Endothelial cell of umbilical vein (primary cell): ENCODE measurements around the gene CHST15. TPM values are rescaled to one million over a fixed set of nuclear protein-coding genes. Genes with fewer than 3 reads are reported as not detected.

ENCODE experiments used
- BruUV-seq: library from RNA; stranded (reverse); fragments of 400-500 nt; replicated peaks from 2 replicates; lab custom pipeline; 2021; lab: Mats Ljungman, UMichigan
- CTCF ChIA-PET: fragments of 300-600, 350-600 bp; sonication (Branson Sonifier 250); formaldehyde crosslinking; loops from one replicate; lab custom pipeline; 2021; ENCODE audit warnings: antibody characterized with exemption, inconsistent platforms; lab: Charles Lee
- POLR2A ChIA-PET: fragments of 300-600, 350-600 bp; sonication (Branson Sonifier 250); formaldehyde crosslinking; loops from one replicate; lab custom pipeline; 2021; ENCODE audit warnings: antibody characterized with exemption, inconsistent platforms; lab: Charles Lee
- DNase-seq: peaks from one replicate; pipeline ENCODE4 v3.0.0-alpha.2; 2011; ENCODE audit warnings: low read depth, low spot score
- FAIRE-seq: peaks from 2 replicates; lab custom pipeline; 2011; peaks lifted over from hg19 to GRCh38; lab: Jason Lieb, UNC
- H2AFZ ChIP-seq: 2 replicates; pipeline ENCODE4 v1.6.0; 2012; ENCODE audit warnings: low read depth, low read length, control low read depth, inconsistent platforms
- H3K27ac ChIP-seq: 2 replicates; pipeline ENCODE4 v1.5.1; 2011; ENCODE audit warnings: low read depth, mild to moderate bottlenecking, control low read depth, low read length, moderate library complexity; ENCODE audit not compliant: insufficient read depth
- H3K27me3 ChIP-seq, 2 experiments: 2 replicates each; pipeline versions ENCODE4 v1.6.0 to v1.6.1; 2011; ENCODE audit warnings: low read length in 2 of 2, mixed read lengths in 1 of 2; ENCODE audit not compliant: control insufficient read depth in 2 of 2, insufficient read depth in 2 of 2
- H3K36me3 ChIP-seq, 2 experiments: 2 replicates in 1 of 2; 3 replicates in 1 of 2; pipeline ENCODE4 v1.5.1; 2011; ENCODE audit warnings: low read length in 2 of 2, mild to moderate bottlenecking in 1 of 2, moderate library complexity in 1 of 2; ENCODE audit not compliant: control insufficient read depth in 2 of 2, insufficient read depth in 2 of 2; ENCODE audit errors: extremely low read depth in 1 of 2
- H3K4me1 ChIP-seq: 3 replicates; pipeline ENCODE4 v1.5.1; 2011; ENCODE audit warnings: mild to moderate bottlenecking, low read length; ENCODE audit not compliant: control insufficient read depth, insufficient read depth; ENCODE audit errors: extremely low read depth
- H3K4me2 ChIP-seq: 2 replicates; pipeline ENCODE4 v1.6.1; 2011; ENCODE audit warnings: low read length, control low read depth, mixed read lengths; ENCODE audit not compliant: insufficient read depth
- H3K4me3 ChIP-seq, 3 experiments: fragments of 200-600 bp in 1 of 3; sonication (generic), shearing (Covaris generic) in 1 of 3; replicated peaks in 1 of 3; 2 replicates each; pipeline ENCODE4 v1.5.1; 2011 to 2016; ENCODE audit warnings: control low read depth in 3 of 3, low read length in 3 of 3, mild to moderate bottlenecking in 2 of 3, inconsistent platforms in 1 of 3, low read depth in 1 of 3, moderate library complexity in 1 of 3; ENCODE audit not compliant: insufficient read depth in 1 of 3
- H3K79me2 ChIP-seq: 2 replicates; pipeline ENCODE4 v1.6.0; 2012; ENCODE audit warnings: low read length, inconsistent platforms; ENCODE audit not compliant: control insufficient read depth, insufficient read depth
- H3K9ac ChIP-seq: replicated peaks from 2 replicates; pipeline ENCODE3; 2011; ENCODE audit warnings: low read length, control low read depth; ENCODE audit not compliant: insufficient read depth; ENCODE audit errors: extremely low read depth
- H3K9me1 ChIP-seq: replicated peaks from 3 replicates; pipeline ENCODE4 v1.6.0; 2011; ENCODE audit warnings: mild to moderate bottlenecking, low read length; ENCODE audit not compliant: control insufficient read depth, insufficient read depth; ENCODE audit errors: extremely low read depth
- H3K9me3 ChIP-seq: replicated peaks from 2 replicates; pipeline ENCODE4 v1.5.1; 2012; ENCODE audit warnings: low read length, inconsistent platforms; ENCODE audit not compliant: control insufficient read depth, insufficient read depth
- H4K20me1 ChIP-seq: replicated peaks from 2 replicates; pipeline ENCODE3; 2011; ENCODE audit warnings: mild to moderate bottlenecking, low read length; ENCODE audit not compliant: control insufficient read depth, insufficient read depth; ENCODE audit errors: extremely low read depth
- MYC ChIP-seq: IDR thresholded peaks from one replicate; pipeline ENCODE4 v1.6.1; 2011; ENCODE audit warnings: mild to moderate bottlenecking, low read depth, low read length
- dilution Hi-C: fragments of 300-500 bp; cut with MboI; formaldehyde crosslinking; loops from one replicate; pipeline ENCODE4 v1.15.0; 2019; ENCODE audit warnings: low sequenced_read_pairs; ENCODE audit not compliant: extremely low pct_ligation_motif_present
- intact Hi-C: fragments of 100-400 bp; cut with micrococcal nuclease; formaldehyde crosslinking; loops from one replicate; pipeline ENCODE4 v1.10.0; 2022
- polyA plus RNA-seq, 4 experiments: library from polyadenylated mRNA; depleted of rRNA in 3 of 4; stranded (reverse) in 3 of 4; unstranded in 1 of 4; fragments of >200 nt; gene quantifications; 2 replicates each; pipeline versions ENCODE4 v1.2.1 to v1.2.3, GENCODE V29; 2011 to 2012; ENCODE audit warnings: missing spikeins in 1 of 4
- total RNA-seq: library from RNA; stranded (reverse); gene quantifications from 2 replicates; pipeline ENCODE4 v1.2.3, GENCODE V29; 2021
- TF ChIP-seq, protein P1 (sequence below): IDR thresholded peaks from 2 replicates; pipeline ENCODE4 v1.6.1; 2011; ENCODE audit not compliant: insufficient read depth, insufficient read length

CHST15 gene
- total and polyA plus RNA-seq, 2 donors (not counting 3 experiments of a cell fraction or from before 2014, with no cell fraction given), result 23.1 to 29.2 TPM

DNA sequence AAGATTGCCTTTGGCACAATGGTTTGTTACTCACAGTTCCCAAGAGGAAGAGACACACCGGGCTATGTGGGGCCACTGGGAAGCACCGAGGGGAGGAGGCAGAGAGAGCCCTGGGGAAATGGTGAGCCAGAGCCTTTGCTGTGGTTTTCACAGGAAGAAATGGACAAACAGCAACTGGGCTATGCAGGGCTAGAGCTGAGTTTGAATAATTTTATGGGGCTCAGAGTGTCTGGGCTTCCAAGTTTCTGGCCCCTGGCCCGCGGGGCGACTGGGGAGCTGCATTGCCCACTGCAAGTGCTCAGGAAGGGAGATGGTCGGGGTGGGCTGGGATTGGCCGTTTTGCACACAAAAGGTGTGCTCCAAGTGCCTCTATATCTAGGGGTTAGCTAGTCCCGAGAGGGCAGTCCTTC is 92.6 kb downstream of the CHST15 start:
- H3K27ac ChIP-seq, result no peak overlapping the region
- CTCF ChIA-PET, result interaction anchor here (6.7 kb wide), 1 partner anchor 389 kb away, joined by 41 read pairs; no protein-coding TSS in a partner anchor
- no peak overlapping the region for H3K4me2 ChIP-seq
- no peaks in the 10 kb centered on the region for H3K9me3 ChIP-seq
- BruUV-seq, result no TSS peak
- POLR2A ChIA-PET, result no interaction called here
- no peak overlapping the region for H3K4me3 ChIP-seq
- no peak overlapping the region for H3K9ac ChIP-seq
- no peaks in the 10 kb centered on the region for H3K36me3 ChIP-seq
- TF ChIP-seq, protein P1, sequence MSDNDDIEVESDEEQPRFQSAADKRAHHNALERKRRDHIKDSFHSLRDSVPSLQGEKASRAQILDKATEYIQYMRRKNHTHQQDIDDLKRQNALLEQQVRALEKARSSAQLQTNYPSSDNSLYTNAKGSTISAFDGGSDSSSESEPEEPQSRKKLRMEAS, result no peak
- no peaks in the 10 kb centered on the region for H4K20me1 ChIP-seq
- no peaks in the 10 kb centered on the region for H3K27me3 ChIP-seq
- H3K79me2 ChIP-seq, result no peaks in the 10 kb centered on the region
- FAIRE-seq (no peak), DNase-seq (no peak)
- H3K9me1 ChIP-seq, result no peaks in the 10 kb centered on the region
- no peak overlapping the region for H2AFZ ChIP-seq
- H3K4me1 ChIP-seq, result no peaks in the 10 kb centered on the region
- intact Hi-C loops (no loop called here), dilution Hi-C loops (no loop called here)

DNA sequence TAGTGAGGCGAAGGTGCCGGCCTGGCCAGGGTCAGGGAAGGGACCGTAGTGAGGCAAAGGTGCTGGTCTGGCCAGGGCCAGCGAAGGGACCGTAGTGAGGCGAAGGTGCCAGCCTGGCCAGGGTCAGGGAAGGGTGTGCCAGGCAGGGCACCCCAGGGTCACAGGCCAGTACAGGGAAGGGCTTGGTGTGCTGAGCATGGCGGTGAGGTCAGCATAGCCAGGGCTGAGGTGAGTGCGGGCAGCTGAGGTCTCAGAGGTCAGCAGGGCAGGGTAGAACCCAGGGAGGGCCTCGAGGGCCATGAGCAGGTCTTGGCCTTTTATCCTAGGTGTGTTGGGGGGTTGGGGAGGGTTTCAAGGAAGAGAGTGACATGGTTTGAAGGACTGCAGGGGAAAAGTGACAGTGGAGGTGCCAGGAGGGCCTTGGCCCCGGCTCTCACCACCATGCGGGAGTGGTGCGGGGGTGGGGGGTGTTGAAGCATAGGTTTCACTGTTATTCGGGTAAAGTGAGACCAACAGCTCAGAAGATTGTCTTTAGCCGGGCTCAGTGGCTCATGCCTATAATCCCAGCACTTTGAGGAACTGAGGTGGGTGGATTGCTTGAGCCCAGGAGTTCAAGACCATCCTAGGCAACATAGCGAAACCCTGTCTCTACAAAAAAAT is 93.3 kb downstream of the CHST15 start:
- no TSS peak for BruUV-seq
- H3K36me3 ChIP-seq, result no peaks in the 10 kb centered on the region
- H3K9me1 ChIP-seq, result no peaks in the 10 kb centered on the region
- no peak overlapping the region for H2AFZ ChIP-seq
- DNase-seq, result no peak
- no peak overlapping the region for H3K9ac ChIP-seq
- H3K4me3 ChIP-seq, result no peak overlapping the region
- POLR2A ChIA-PET, result no interaction called here
- no peak overlapping the region for H3K4me2 ChIP-seq
- CTCF ChIA-PET, result interaction anchor here (6.7 kb wide), 1 partner anchor 390 kb away, joined by 41 read pairs; no protein-coding TSS in a partner anchor
- no peak overlapping the region for H3K27ac ChIP-seq
- TF ChIP-seq, protein P1, result no peak
- no peak for TF ChIP-seq MYC
- no peaks in the 10 kb centered on the region for H3K79me2 ChIP-seq
- intact Hi-C loops, result no loop called here
- no peaks in the 10 kb centered on the region for H3K27me3 ChIP-seq
- H3K4me1 ChIP-seq, result no peaks in the 10 kb centered on the region
- dilution Hi-C loops, result no loop called here
- no peak for FAIRE-seq
- no peaks in the 10 kb centered on the region for H4K20me1 ChIP-seq
- no peaks in the 10 kb centered on the region for H3K9me3 ChIP-seq
